H7 (cell line): ENCODE results near the gene ELSPBP1. TPM values are rescaled to one million over a fixed set of nuclear protein-coding genes. Genes with fewer than 3 reads are reported as not detected.

ENCODE experiments used
- DNase-seq: peaks from one replicate; pipeline ENCODE4 v3.0.0; 2012
- H3K27me3 ChIP-seq: 2 replicates; pipeline ENCODE4 v1.6.0; 2011; ENCODE audit warnings: mild to moderate bottlenecking, low read length; ENCODE audit not compliant: control insufficient read depth, insufficient read depth
- H3K36me3 ChIP-seq: replicated peaks from 2 replicates; pipeline ENCODE4 v1.5.1; 2011; ENCODE audit warnings: low read length; ENCODE audit not compliant: control insufficient read depth, insufficient read depth
- H3K4me3 ChIP-seq: 2 replicates; pipeline ENCODE4 v1.5.1; 2011; ENCODE audit warnings: low read depth, mild to moderate bottlenecking, control low read depth, low read length, moderate library complexity; ENCODE audit not compliant: insufficient read depth
- total RNA-seq: library from RNA; depleted of rRNA; stranded (reverse); fragments of >200 nt; shearing (Covaris generic); gene quantifications from 2 replicates; pipeline ENCODE4 v1.2.3, GENCODE V29; 2014

ELSPBP1 gene
- total RNA-seq, 1 experiment from 2014 or later, result not detected

GRCh38 chr19:48023011-48023410 lies 28.6 kb downstream of the ELSPBP1 start:
- no peaks in the 10 kb centered on the region; the same call in 1 of the 2 replicates for H3K36me3 ChIP-seq

DNA sequence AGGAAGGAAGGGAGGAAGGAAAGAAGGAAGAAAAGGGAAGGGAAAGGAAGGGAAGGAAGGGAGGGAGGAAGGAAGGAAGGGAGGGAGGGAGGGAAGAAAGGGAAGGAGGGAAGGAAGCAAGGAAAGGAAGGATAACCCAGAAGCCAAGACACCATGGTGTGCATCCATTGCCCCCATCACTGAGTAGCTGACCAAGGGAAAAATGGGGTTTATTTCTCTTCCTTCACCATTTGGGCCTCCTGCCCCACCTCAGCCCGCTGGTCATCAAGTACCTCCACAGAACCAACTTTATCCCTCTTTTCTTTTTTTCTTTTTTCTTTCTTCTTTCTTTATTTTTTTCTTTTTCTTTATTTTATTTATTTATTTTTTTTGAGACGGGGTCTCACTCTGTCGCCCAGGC lies 29.1 kb downstream of the ELSPBP1 start:
- Histone ChIP-seq H3K27me3 (no peaks in the 10 kb centered on the region; the same call in 1 of the 2 replicates), H3K4me3 (no peak overlapping the region), H3K36me3 (no peaks in the 10 kb centered on the region; the same call in 1 of the 2 replicates)
- no peak for DNase-seq

More at GRCh38 chr19:48023011-48023410, 28.6 kb downstream of the ELSPBP1 start:
- Histone ChIP-seq H3K27me3 (no peaks in the 10 kb centered on the region; the same call in 1 of the 2 replicates), H3K4me3 (no peak overlapping the region)
- no peak for DNase-seq

DNA sequence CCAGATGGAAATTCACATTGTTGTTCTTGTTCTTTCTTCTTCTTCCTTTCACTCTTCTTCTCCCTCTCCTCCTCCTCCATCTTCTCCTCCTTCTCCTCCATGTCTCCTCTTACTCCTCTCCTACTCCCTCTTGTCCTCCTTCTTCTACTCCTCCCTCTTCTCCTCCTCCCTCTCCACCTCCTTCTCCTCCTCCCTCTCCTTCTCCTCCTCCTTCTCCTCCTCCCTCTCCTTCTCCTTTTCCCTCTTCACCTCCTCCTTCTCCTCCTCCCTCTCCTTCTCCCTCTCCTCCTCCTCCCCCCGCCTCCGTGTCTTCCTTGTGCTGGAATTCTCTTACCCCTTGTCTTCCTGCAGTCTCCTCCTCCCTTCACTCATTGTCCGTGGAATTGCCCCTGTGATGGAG lies 31.0 kb downstream of the ELSPBP1 start:
- Histone ChIP-seq H3K4me3 (no peak overlapping the region), H3K27me3 (no peaks in the 10 kb centered on the region; the same call in 1 of the 2 replicates), H3K36me3 (no peaks in the 10 kb centered on the region; the same call in 1 of the 2 replicates)
- DNase-seq, result no peak

GRCh38 chr19:48029431-48029830 lies 35.0 kb downstream of the ELSPBP1 start:
- H3K27me3 ChIP-seq, result no peaks in the 10 kb centered on the region

GRCh38 chr19:48030073-48030472 lies 35.6 kb downstream of the ELSPBP1 start:
- DNase-seq, result no peak
- no peaks in the 10 kb centered on the region for H3K27me3 ChIP-seq
- H3K36me3 ChIP-seq, result no peaks in the 10 kb centered on the region
- H3K4me3 ChIP-seq, result no peak overlapping the region

More at GRCh38 chr19:48029431-48029830, 35.0 kb downstream of the ELSPBP1 start:
- no peak overlapping the region for H3K4me3 ChIP-seq
- DNase-seq, result no peak
- H3K36me3 ChIP-seq, result no peaks in the 10 kb centered on the region

DNA sequence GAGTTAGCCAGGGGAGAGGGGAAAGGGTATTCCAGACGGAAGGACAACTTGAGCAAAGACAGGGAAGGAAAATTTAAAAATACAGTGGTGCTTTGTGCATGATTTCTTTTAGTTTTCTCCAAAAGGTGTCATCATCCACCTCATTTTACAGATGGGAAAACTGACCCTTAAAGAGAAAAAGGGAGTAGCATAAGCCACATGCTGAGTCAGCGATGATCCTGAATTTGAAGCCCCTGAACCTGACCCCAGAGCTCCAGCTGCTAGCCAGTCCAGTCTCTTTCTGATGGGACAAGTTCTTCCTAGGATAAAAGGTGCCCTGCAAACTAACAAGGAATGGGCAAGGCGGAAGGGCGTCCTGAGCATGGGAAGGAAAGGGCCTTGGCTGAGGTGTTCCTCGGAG lies 39.2 kb downstream of the ELSPBP1 start:
- no peak for DNase-seq
- H3K4me3 ChIP-seq, result no peak overlapping the region
- no peaks in the 10 kb centered on the region for H3K36me3 ChIP-seq
- H3K27me3 ChIP-seq, result no peaks in the 10 kb centered on the region

DNA sequence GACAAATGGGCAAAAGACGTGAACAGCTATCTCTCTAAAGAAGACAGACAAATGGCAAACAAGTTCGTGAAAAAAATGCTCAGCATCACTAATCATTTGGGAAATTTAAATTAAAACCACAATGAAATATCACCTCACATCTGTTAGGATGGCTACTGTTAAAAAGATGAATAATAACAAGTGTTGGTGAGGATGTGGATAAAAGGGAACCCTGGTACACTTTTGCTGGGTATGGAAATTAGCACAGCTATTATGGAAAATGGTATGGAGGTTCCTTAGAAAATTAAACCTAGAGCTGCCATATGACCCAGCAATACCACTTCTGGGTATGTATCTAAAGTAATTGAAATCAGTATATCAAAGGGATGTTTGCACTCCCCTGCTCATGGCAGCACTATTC lies 42.3 kb downstream of the ELSPBP1 start:
- no peaks in the 10 kb centered on the region for H3K36me3 ChIP-seq
- no peak for DNase-seq
- H3K4me3 ChIP-seq, result no peak overlapping the region
- H3K27me3 ChIP-seq, result no peaks in the 10 kb centered on the region

- H3K27me3 ChIP-seq, result no peaks in the 10 kb centered on the region
Observed at GRCh38 chr19:48041877-48042580, 47.6 kb downstream of the ELSPBP1 start.

DNA sequence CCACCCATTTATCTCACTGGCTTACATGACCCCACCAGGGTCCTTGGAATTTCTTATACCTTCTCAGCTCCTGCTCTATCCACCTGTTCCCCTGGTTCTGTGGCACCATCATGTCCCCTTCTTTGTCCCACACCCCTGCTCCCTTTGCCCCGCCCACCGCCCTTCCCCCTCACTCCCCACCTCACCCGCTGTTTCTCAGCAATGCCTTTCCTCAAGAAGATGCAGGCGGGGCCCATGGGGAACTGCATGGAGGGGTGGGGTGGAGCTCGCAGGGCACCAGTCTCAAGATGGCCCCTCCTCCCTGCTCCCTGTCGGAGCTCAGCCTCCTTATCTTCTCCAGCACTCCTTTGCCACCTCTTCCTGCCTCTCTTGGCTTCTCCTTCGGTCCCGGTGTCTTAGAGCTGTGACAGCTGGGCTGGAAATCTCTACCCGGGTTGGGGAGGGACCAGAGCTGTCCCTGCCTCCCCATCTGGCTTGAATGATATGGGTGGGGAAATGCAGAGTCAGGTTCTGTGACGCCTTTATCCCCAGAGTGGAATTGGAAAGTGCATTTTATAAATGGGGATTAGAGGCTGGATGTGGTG lies 49.3 kb downstream of the ELSPBP1 start, which contains the start of gene CABP5:
Gene CABP5 (minus strand): TSS at position 405 of the 584 bp plus-strand sequence. CDS start 157 bp downstream, at position 248.
- Histone ChIP-seq H3K27me3 (no peaks in the 10 kb centered on the region), H3K36me3 (no peaks in the 10 kb centered on the region), H3K4me3 (no peak within 1 kb of the TSS)
- DNase-seq, result no peak

More at GRCh38 chr19:48041877-48042580, 47.6 kb downstream of the ELSPBP1 start:
- H3K36me3 ChIP-seq, result no peaks in the 10 kb centered on the region
- no peak overlapping the region for H3K4me3 ChIP-seq
- DNase-seq, result no peak

DNA sequence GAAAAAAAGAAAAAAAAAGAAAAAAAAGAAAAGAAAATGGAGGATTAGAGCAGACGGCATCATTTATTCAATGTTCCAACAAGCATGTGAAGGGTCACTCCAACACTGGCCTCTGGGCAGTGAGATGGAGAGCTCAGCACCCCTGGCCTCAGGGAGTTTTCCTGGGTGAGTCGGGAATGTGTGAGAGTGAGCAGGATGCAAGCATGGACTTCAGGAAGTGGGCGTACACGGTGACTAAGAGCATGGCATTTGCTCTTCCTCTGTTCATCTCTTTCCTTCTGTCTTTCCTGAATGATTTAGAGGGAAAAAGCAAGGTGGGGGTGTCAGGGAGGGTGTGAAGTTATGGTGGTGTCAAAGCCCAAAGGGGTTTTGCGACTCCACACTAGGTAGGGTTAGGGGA lies 50.1 kb downstream of the ELSPBP1 start:
- H3K36me3 ChIP-seq, result no peaks in the 10 kb centered on the region
- no peak overlapping the region for H3K4me3 ChIP-seq
- H3K27me3 ChIP-seq, result no peaks in the 10 kb centered on the region
- no peak for DNase-seq

GRCh38 chr19:48051335-48052033 lies 57.1 kb downstream of the ELSPBP1 start:
- H3K36me3 ChIP-seq, result no peaks in the 10 kb centered on the region
- no peaks in the 10 kb centered on the region for H3K27me3 ChIP-seq
- DNase-seq, result no peak
- no peak overlapping the region for H3K4me3 ChIP-seq

DNA sequence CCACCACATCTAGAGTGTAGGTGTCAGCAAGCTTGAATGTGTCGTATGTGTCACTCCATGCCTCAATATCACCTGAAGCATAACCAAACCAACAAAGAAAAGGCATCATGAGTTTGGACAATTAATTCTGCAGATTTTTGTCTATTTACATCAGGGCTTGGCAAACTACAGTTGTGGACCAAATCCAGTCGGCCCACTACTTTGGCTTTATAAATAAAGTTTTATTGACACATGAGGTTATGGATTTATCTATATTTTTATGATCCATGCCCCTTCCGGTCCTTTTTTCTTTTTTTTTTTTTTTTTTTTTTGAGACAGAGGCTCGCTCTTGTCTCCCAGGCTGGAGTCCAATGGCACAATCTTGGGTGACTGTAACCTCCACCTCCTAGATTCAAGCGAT lies 58.6 kb downstream of the ELSPBP1 start:
- no peak for DNase-seq
- Histone ChIP-seq H3K36me3 (no peaks in the 10 kb centered on the region), H3K4me3 (no peak overlapping the region), H3K27me3 (no peaks in the 10 kb centered on the region)

DNA sequence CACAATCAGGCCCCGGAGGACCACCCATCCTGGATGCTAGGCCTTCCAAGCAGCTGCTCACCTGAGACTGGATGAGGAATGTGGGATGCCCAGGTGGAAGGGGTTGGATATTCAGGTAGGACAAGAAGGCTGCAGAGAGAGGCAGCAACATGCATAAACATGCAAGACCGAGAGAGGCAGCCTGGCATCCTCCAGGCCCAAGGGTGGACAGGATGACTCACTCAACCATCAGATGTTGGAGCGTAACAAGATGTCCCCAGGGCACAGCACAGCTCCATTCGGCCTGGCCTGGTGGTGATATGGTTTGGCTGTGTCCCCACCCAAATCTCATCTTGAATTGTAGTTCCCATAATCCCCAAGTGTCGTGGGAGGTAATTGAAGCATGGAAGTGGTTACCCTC lies 59.4 kb downstream of the ELSPBP1 start:
- Histone ChIP-seq H3K27me3 (no peaks in the 10 kb centered on the region), H3K4me3 (no peak overlapping the region), H3K36me3 (no peaks in the 10 kb centered on the region)
- DNase-seq, result no peak

DNA sequence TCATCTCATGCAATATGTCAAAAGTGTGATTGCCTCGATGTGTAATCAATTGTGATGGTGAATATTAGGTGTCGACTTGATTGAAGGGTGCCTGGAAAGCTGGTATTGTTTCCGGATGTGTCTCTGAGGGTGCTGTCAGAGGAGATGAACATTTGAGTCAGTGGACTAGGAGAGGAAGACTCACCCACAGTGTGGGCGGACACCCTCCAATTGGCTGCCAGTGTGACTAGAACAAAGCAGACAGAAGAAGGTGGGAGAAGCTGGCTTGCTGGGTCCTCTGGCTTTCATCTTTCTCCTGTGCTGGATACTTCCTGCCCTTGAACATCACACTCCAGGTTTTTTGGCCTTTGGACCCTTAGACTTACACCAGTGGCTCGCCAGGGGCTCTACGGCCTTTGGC lies 64.9 kb downstream of the ELSPBP1 start:
- no peak for DNase-seq
- no peaks in the 10 kb centered on the region for H3K27me3 ChIP-seq
- no peaks in the 10 kb centered on the region for H3K36me3 ChIP-seq
- H3K4me3 ChIP-seq, result no peak overlapping the region

- Histone ChIP-seq H3K4me3 (no peak overlapping the region), H3K36me3 (no peaks in the 10 kb centered on the region), H3K27me3 (no peaks in the 10 kb centered on the region)
- no peak for DNase-seq
Observed at GRCh38 chr19:48060381-48060780, 65.9 kb downstream of the ELSPBP1 start.
